ENCODE measurements around the gene EMC10.
A peak's percentile ranks its signal among the peaks of the same experiment; 100 is the strongest.

DNA sequence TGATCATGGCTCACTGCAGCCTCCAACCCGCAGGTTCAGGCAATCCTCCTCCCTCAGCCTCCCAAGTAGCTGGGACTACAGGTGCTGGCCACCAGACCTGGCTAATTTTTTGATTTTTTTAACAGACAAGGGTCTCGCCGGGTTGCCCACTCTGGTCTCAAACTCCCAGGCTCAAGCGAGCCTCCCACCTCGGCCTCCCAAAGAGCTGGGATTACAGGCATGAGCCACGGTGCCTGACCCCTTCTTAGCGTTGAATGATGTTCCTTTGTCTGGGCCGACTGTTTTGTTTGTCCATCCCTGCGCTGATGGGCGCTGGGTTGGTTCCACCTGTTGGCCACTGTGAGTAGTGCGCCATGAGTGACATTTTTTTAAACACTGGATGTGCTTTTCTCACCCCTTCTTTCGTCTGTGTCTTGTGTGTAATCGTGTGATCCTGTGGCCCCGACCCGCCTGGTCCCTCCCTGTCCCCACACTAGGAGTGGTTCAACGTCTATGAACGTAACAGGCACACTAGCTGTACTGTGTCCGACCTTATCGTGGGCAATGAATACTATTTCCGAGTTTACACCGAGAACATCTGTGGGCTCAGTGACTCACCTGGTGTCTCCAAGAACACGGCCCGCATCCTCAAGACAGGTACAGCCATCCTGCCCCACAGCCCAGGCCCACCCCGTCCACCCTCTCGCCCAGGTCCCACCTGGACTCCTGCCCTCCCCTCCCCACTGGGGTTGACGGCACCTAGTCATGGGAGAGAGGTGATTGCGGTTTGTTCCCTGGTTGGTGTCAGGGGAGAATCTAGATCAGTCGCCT lies 15.0 kb upstream of the EMC10 start:
- TF ChIP-seq, protein P1, sequence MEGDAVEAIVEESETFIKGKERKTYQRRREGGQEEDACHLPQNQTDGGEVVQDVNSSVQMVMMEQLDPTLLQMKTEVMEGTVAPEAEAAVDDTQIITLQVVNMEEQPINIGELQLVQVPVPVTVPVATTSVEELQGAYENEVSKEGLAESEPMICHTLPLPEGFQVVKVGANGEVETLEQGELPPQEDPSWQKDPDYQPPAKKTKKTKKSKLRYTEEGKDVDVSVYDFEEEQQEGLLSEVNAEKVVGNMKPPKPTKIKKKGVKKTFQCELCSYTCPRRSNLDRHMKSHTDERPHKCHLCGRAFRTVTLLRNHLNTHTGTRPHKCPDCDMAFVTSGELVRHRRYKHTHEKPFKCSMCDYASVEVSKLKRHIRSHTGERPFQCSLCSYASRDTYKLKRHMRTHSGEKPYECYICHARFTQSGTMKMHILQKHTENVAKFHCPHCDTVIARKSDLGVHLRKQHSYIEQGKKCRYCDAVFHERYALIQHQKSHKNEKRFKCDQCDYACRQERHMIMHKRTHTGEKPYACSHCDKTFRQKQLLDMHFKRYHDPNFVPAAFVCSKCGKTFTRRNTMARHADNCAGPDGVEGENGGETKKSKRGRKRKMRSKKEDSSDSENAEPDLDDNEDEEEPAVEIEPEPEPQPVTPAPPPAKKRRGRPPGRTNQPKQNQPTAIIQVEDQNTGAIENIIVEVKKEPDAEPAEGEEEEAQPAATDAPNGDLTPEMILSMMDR (conservative IDR thresholded peaks at IDR 0.05; ENCODE audit: low read depth, low read length), result peak; percentile 91
- TF ChIP-seq EZH2 (IDR thresholded peaks at IDR 0.05; ENCODE audit: low read length, unreplicated experiment) (no peak), EZH2phosphoT487 (IDR thresholded peaks at IDR 0.05; ENCODE audit: borderline replicate concordance, low read length) (no peak)
